GM12874 (cell line): ENCODE data around the gene LRMDA.

ENCODE experiments used
- TF ChIP-seq, protein P1 (sequence below): IDR thresholded peaks from 2 replicates; pipeline ENCODE4 v1.5.1; 2011; ENCODE audit warnings: low read depth, mild to moderate bottlenecking, control low read depth, low read length, moderate library complexity; ENCODE audit not compliant: insufficient read depth

LRMDA gene

GRCh38 chr10:75437693-75438092 lies 6.3 kb downstream of the LRMDA start:
- TF ChIP-seq, protein P1, sequence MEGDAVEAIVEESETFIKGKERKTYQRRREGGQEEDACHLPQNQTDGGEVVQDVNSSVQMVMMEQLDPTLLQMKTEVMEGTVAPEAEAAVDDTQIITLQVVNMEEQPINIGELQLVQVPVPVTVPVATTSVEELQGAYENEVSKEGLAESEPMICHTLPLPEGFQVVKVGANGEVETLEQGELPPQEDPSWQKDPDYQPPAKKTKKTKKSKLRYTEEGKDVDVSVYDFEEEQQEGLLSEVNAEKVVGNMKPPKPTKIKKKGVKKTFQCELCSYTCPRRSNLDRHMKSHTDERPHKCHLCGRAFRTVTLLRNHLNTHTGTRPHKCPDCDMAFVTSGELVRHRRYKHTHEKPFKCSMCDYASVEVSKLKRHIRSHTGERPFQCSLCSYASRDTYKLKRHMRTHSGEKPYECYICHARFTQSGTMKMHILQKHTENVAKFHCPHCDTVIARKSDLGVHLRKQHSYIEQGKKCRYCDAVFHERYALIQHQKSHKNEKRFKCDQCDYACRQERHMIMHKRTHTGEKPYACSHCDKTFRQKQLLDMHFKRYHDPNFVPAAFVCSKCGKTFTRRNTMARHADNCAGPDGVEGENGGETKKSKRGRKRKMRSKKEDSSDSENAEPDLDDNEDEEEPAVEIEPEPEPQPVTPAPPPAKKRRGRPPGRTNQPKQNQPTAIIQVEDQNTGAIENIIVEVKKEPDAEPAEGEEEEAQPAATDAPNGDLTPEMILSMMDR: no peak

DNA sequence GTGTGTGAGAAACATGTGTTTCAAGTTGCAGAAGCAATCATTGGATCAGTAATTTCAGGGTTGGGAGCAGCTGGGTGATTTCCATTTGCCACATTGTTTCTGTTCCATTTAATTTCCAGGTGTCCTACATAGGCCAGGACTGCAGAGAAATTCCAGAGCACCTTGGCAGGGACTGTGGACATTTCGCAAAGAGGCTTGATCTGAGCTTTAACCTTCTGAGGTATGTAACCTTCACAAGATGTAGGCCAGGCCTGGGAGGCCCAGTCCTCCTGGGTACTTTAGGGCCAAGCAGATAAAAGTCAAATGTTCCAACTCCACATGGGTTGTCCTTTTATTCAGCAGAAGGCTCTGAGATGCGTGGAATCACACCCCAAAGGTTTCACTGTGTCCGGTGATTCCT lies 6.9 kb downstream of the LRMDA start:
- TF ChIP-seq, protein P1: no peak

DNA sequence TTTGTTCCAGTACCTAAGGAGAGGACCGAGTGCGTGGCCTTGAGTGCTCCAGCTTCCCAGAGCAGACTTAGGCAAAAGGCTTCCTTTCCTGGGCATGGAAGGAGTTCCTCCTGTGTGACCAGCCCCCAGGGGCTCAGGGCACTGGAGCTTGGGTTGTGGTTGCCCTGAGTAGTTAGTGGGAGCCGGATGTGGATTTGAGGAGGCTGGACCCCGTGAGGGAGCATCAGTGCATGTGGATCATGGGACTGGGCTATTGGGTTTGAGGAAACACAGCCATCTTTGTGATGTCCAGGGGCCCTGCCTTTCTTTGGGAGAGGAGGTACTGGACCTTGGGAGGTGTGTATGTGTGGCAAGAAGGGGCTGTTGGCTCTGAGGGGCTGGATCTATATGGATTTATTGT lies 8.4 kb downstream of the LRMDA start:
- TF ChIP-seq, protein P1: no peak

- TF ChIP-seq, protein P1: no peak
Observed at GRCh38 chr10:75440271-75440793, 8.9 kb downstream of the LRMDA start.

- TF ChIP-seq, protein P1: no peak
Observed at GRCh38 chr10:75441196-75441595, 9.8 kb downstream of the LRMDA start.

GRCh38 chr10:75441682-75442081 lies 10.3 kb downstream of the LRMDA start:
- TF ChIP-seq, protein P1: no peak

- TF ChIP-seq, protein P1: no peak
Observed at GRCh38 chr10:75443362-75443761, 11.9 kb downstream of the LRMDA start.
